Activated effector memory CD4-positive, alpha-beta T cell treated with Interleukin-2 at 50 U/mL for 16 hours (primary cell): ENCODE measurements around the gene ODC1.

Experiments used
- DNase-seq: peaks from one replicate; pipeline ENCODE4 v3.0.0-alpha.2; 2020

ODC1 gene

GRCh38 chr2:10413503-10413902, 34.6 kb downstream of the ODC1 start:
- no peak for DNase-seq

GRCh38 chr2:10412380-10412779, 35.7 kb downstream of the ODC1 start:
- DNase-seq = no peak

- no peak for DNase-seq
These were observed 36.6 kb downstream of the ODC1 start for GRCh38 chr2:10411557-10411956.

GRCh38 chr2:10410823-10411437, 37.2 kb downstream of the ODC1 start:
- no peak for DNase-seq

GRCh38 chr2:10410001-10410822, 37.9 kb downstream of the ODC1 start:
- no peak for DNase-seq

- peak; percentile 70 for DNase-seq
These were observed 39.2 kb downstream of the ODC1 start for GRCh38 chr2:10408649-10409579.

- DNase-seq = peak; percentile 50
These were observed 40.1 kb downstream of the ODC1 start for GRCh38 chr2:10407841-10408648.

GRCh38 chr2:10407432-10407831, 40.7 kb downstream of the ODC1 start:
- no peak for DNase-seq

DNA sequence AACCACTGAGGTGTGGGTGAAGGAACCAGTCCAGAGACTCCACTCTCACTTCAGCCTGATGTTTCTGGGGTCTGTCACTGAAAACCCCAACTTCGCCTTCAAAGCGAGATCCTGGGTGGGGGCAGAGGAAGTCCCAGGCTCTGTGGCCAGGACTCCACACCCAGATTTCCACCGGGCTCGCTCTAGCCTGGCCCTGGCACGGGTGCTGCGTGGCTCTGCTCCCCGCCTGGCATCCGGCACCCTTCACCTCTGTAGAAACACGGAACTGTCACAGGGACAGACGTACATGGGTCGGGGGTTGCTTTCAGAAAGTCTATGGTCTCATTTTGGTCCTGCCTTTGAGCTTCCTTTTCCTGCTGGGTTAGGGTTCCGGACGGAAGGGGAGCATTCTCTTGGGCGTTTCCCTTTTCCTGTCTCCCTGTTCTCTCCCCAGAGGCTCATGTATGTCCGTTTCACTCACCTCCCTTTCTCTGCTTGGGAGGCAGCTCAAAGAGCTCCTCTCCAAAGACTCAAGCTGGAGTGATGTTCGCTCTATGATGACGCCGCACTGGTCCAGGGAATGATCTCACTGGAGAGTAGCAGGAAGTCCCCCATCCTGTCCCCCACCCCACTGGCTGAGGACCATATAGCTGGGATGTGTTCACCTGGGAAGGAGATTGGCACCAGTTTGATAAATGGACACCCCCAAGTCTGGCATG, 41.5 kb downstream of the ODC1 start:
- DNase-seq = no peak

GRCh38 chr2:10406016-10406415, 42.1 kb downstream of the ODC1 start:
- no peak for DNase-seq

GRCh38 chr2:10405448-10405847, 42.7 kb downstream of the ODC1 start:
- no peak for DNase-seq

- DNase-seq = no peak
These were observed 43.6 kb downstream of the ODC1 start for GRCh38 chr2:10404324-10405143.

DNA sequence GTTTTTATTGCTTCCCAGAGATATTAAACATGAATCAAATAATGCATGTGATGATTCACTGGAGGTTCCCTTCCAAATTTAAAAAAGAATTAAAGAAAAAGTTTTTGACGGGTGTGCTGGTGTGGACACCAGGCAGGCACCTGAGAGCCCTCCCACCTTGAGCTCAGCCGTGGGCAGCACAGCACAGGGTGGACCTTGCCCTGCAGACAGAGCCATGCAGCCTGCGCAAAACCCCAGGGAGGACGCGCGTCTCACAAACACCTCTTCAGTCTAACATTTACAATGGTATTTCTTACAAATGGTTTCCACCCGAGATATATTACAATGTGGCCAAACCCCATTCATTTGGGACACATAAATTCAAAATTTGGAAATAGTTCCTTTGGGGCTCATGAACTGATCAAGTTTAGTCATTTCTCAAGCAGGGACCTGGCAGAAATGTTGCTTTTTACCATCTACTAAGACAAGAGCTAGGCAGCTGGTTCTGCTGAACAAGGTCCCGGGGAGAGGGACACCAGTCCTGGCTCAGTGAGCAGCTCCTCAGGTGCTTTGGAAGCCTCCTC, 45.4 kb downstream of the ODC1 start:
- DNase-seq = no peak

DNA sequence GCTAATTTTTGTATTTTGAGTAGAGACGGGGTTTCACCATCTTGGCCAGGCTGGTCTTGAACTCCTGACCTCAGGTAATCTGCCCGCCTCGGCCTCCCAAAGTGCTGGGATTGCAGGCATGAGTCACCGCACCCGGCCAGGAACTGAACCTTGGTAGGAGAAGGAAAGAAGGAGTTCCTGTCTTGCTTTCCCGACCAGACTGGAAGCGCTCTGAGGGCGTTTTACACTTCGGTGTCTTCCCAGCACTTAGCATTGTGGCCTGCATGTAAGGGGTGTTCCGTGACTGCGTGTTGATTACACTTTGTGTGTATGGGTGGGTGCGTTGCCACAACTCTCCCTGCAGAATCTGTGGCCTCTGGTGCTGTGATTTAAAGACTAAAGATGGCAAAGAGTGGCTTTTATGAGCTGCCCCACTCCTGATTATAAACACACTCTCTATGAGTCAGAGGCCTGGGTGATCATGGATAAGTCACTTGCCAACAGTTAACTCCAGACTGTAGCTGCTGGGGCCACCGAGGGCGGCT, 46.0 kb downstream of the ODC1 start:
- no peak for DNase-seq

DNA sequence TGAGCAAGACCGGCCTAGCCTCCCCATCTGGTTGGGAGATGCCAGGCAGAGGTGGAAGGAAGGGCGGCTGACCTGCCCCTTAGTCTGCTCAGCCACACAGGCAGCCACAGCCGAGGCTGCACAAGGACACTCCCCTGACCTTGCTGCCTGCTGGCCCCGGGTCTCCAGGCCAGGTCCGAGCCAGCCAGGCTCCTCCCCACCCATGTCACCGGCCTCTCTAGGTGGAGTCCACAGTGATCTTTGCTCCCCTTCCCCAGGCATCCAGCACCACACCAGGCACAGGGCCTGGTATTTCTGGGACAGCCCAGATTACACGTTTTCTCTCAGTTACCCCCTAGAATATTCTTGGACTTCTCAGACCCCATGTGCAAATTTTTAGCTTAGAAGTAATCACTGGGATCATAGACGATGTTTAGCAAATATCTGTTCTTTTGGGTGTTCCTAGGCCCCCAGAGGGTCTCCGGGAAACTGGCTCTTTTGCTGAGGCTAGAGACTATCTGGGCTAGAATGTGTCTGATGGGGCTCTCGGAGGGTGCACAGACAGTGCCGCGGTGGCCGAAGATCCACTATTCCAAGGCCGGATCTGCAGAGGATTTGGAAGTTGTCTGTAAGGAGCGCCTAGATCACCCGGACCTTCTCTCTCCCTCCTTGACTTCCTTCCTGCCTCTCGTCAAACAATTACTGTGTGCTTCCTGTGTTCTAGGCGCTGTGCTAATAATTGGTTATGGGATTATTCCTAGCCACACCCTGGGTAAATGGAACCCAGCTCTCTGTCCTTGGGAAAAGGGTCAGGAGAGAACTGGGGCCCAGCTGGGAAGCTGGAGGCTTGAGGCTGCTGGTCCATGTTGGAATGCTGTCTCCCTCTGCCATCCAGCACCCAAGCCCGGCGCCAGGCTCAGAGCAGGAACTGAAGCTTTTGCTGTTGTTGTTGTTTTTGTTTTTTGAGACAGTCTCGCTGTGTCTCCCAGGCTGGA, 46.9 kb downstream of the ODC1 start:
- DNase-seq = no peak

DNA sequence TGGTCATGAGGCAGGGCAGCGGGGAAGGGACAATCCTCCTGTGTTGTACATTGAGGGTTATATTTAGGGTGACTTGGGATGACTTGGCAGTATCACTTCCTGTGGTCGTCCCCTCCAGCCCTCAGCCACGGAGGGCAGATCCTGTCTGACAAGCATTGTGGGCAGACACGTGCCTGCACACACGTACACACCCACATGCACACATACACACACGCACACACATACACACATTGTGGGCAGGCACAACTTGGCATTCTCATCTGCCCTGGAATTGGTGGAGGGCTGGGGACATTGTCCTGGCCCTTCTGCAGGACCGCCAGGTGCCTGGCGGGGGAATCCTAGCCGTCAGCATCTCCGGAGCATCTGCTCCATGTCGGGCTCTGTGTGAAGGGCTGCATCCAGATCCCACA, 47.6 kb downstream of the ODC1 start:
- DNase-seq = no peak

DNA sequence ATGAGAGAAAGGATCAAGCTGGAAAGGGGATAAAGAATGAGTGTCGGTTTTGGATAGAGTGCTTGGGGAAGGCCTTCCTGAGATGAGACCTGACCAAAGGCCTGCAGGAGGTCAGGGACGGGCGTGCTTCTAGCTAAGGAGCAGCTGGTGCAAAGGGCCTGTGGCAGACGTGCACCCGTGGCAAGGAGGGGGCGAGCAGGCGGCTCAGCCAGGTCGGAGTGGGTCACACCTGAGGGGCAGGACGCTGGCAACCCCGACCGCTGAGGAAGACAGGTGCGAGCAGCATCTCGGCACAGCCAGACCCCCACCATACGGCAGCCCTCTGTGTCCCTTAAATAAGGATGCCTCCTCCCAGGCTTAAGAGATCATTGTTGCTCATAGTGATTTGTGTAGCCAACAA, 48.1 kb downstream of the ODC1 start:
- DNase-seq = no peak

- DNase-seq = no peak
These were observed 48.8 kb downstream of the ODC1 start for GRCh38 chr2:10399358-10399757.

GRCh38 chr2:10398496-10398895, 49.6 kb downstream of the ODC1 start:
- DNase-seq = no peak
